HG03039 (cell line): ENCODE results near the gene YTHDC2.

ENCODE experiments used
- ATAC-seq: cut with Tn5 transposase; IDR thresholded peaks from one replicate; pipeline ENCODE4 v1.9.1; 2021; ENCODE audit warnings: mild to moderate bottlenecking, moderate library complexity; ENCODE audit not compliant: unreplicated experiment

Gene YTHDC2

DNA sequence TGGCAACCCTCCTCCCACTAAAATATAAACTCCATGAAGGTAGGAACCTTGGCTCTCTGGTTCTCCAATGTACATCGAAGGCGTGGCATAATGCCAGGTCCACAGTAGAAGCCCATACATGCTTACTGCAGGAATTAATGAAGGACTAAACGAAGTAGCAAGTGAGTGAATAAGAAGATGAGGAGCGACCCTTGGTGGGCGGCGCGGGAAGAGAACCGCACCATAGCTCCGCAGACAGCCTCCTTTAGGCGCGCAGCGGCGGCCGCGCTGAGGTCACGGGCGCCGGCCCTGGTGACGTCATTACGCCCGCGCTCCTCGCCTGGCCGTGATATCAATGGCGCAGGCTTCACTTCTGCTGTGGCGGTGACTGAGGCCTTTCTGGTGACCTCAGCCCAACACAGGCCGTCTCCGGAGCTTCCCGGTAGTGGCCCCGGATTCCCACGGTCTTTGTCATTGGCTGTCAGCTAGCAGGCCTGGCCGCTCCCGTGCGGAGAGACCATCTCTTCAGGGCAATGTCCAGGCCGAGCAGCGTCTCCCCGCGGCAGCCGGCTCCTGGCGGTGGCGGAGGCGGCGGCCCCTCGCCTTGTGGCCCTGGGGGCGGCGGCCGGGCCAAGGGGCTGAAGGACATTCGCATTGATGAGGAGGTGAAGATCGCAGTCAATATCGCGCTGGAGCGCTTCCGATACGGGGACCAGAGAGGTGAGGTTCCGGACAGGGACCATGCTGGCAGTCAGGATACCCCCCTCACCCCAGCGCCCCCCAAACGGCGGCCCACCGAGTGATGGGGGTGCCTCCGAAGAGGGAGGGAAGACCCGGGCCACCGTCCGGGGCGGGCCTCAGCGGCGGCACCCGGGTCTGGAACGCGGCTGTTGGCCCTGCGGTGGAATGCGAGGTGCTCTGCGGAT, at the start of gene YTHDC2:
YTHDC2 (plus strand) TSS at position 311 of the 905 bp plus-strand sequence; CDS start at position 513, 202 bp downstream.
- ATAC-seq: peak; percentile 98

DNA sequence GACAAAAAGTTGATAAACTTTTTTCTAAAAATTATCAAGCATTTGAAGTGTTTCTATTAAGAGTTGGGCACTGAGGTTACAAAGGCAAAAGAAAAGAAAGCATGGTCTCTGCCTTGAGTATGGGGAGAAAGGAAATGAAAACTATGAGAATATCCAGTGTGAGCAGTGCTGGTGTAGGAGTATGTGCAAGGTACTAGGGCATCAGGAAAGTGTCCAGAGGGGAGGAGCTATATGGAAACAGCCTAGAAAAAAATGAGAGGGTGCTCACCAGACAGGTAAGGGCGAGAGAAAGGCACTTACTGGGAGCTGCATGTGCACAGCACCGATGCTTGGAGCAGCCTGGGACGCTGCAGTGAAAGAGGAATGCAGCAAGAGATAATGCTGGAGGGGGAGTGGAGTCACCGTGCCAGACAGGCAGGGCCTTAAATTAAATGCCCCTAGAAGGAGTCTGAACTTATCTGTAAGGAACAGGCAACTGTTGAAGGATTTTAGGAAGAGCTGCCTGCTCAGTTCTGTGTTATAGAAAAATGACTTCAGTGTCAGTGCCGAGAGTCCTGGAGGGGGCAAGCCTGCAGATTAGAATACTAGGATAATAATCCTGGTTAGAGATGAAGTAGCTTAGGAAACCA, 39.3 kb upstream of the YTHDC2 start:
- no peak for ATAC-seq

DNA sequence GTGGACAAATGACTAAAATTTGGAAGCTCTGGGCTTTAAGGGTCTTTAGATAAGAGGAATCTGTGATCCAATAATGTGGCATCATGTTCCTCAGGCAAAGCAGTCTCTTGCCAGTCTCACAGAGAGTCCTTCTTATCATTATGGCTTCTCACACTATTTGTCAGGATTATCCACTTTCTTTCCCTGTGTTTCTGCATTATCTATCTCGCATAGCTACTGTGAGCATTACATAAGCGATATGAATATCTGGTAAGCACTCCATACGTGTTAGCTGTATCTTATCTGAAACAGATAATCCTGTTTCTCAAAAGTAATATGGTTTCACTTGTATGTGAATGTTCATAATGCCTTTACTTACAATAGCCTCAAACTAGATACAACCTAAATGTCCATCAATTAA, 34.8 kb upstream of the YTHDC2 start:
- no peak for ATAC-seq

DNA sequence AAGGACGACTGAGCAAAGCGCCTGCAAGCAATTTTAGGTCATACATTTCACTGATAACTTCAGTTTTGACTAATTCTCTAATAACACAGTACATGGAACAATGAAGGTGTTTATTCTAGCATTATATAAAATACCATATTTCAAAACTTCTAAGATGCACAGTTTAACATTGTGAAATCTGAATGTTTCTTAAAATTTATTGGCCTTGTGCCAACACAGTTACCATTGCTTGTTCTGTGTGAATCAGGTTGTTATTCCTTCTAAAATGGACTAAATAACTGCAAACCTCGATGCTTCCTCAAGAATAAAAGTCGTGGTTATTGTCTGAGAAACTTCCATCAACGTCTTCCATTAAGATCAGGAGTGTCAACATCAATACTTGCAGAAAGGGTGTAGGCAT, 33.3 kb upstream of the YTHDC2 start:
- ATAC-seq: no peak

DNA sequence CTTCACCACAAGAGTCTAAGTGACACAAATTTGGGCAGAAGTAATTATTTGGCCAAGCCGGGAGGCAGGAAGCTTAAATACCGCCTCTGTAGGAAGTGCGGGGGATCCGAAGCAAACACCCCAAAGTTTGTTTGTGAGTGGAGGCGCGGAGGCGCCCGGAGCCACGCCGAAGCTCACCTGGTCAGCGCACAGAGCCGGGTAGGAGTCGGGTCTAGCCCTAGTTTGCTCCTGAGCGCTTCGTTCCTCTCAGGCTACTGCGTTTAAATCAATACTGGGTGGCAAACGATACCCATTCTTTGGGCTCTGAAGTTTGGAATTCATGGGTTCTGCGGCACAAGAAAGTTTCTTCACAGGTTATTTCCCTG, 26.1 kb upstream of the YTHDC2 start:
- no peak for ATAC-seq

DNA sequence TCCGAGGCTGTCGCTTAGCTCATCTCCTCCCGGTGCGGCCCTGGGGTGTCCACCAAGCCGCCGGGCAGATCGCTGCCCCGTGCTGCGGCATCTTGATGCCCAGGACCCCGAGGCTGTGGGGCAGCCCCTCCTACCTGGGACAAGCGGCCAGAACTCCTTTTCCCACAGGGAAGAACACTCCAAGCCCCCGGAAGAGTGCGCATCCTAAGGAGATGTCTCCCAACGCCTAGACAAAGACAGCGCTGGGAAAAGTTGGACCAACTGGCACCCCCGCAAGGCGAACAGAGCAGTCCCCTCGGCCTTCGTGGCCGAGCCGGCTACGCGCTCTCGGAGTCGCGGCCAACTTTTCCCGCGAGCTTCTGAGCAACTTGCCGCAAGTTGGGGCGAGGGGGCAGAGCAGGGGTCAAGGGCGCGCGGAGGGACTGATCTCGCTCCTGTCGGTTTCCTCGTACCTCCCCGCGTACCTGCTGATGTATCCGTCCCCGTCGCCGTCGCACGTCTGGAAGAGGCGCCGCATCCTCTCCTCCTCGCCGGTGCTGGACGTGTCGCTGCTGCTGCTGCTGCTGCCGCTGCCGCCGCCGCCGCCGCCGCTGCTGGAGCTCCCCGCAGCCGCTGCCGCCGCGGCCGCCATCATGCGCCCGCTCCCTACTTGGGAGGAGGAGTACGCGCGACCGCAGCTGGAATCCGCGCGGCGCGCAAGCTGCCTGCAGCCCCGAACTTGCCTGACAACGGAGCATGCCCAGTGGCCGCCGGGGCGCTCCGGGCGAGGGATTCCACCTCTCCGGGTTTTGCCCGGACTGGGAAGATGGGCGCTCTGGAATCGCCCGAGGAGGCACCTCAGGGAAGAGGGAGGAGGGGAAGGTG, 25.5 kb upstream of the YTHDC2 start, which contains the start of gene MCC:
MCC (minus strand) TSS at position 673 of the 864 bp plus-strand sequence.
- ATAC-seq: no peak

DNA sequence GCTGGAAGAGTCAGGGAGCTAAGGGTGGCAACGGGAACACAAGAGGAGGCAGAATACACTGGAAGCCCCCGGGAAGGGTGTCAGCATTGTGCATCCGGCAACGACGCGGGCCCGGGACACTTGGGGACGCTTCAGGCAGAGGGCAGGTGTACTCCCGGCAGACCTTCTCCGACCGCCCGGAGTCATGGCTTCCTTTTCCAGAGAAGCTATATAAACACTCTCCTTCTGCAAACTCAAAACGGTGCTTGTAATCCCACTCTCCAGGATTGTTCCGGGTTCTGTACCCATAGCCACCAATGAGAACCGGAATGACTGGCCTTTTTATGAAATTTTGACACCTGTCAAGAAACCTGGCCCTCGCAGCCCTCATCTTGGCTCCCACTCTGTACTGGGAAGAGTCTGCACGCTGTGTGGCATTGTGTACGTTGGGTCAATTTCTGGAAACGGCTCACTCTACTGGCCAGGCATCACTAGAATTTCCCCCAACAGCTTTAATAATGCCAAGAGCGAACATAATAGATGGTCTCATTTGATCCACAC, 24.8 kb upstream of the YTHDC2 start:
- no peak for ATAC-seq

DNA sequence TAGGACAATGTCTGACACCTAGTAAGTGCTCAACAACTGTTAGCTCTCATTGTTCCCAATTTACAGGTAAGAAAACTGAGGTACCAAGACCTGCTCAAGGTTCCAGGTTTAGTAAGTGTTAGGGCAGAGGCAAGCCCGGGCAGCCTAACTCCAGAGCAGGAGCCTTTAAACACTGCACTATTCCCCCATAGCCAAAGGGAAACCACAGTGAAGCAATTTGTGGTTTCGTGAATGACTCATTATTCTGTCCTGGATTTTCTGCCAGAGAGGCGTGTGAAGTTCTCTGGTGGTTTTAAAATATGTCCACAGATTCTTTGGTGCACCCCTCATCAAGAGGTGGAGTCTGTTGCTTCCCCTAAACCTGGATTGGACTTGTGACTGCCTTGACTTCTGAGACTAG, 24.2 kb upstream of the YTHDC2 start:
- peak; percentile 62 for ATAC-seq

DNA sequence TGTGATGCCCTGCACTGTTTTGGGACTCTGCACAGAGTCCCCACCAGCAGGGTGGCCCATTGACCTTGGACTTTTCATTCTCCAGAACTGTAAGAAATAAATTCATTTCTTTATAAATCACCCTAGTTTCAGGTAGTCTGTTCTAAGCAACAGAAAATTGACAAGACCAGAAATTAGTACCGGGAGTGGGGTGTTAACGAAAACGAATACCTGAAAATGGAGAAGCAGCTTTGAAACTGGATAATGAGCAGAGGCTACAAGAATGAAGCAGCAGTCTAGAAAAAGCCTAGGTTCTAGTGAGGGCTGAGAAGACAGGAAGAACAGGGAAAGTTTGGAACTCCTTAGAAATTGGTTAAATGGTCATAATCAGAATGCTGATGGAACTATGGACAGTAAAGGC, 23.2 kb upstream of the YTHDC2 start:
- no peak for ATAC-seq

DNA sequence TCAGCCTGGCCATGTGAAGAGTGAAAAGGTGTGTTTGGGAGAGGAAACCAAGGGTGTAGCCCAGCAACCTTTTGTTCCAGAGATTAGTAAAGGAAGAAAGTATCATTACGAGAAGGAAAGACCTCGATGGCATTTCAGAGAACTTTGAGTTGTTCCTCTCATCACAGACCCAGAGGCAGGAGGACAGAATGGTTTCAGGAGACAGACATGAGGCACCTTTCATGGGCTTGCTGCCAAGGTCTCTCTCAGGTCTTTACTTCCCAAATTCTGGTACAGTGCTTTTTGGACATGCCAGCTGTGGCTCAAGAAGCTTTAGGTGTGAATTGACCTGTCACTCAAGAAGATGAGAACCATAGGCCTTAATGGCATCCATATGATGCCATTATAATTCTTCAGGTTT, 22.5 kb upstream of the YTHDC2 start:
- no peak for ATAC-seq

DNA sequence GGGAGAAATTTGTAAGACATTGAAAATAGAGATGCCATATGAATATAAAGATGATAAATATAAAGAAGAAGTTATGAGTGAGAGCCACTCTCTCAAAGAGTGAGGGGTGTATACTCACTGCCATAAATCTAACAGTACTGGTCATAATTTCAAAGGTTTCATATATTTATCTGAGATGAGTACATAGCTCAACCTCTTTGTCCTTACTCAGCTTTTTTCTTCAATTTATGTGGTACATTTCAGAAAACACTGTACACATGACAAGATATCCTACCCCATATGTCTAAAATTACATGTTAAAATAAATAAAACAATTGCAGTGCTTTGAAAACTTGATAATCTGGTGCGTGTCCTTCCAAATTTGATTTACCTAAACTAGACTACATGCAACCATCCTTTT, 20.0 kb upstream of the YTHDC2 start:
- no peak for ATAC-seq

DNA sequence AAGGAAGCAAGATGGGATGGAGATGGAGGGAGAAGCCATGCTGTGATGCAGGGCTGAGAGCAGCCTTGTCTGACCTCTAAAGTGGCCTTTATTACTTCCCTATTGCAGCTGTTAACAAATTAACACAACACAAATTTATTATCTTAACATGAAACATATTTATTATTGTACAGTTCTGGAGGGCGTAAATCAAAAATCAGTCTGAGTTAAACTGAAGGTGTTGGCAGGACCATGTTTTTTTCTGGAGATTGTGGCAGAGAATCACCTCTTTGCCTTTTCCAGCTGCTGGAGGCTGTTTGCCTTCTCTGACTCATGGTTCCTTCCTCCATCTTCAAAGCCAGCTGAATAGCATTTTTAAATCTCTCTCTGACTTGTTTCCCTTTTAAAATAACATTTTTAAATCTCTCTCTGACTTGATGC, 18.1 kb upstream of the YTHDC2 start:
- no peak for ATAC-seq

DNA sequence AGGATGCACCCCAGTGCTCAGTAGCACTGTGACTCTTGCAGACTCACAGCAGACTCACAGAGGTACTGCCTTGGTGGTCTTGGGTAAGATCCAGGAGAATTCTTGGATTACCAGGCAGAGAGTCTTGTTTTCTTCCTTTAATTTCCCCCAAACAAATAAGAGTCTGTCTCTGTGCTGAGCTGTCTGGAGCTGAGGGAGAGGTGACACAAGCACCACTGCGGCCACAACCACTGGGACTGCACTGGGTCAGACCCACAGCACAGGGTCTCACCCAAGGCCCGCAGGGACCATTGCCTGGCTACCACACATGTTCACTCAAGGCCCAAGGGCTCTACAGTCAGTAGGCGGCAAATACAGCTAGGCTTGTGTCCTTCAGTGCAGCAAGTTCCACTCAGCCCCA, 11.4 kb upstream of the YTHDC2 start:
- ATAC-seq: no peak

DNA sequence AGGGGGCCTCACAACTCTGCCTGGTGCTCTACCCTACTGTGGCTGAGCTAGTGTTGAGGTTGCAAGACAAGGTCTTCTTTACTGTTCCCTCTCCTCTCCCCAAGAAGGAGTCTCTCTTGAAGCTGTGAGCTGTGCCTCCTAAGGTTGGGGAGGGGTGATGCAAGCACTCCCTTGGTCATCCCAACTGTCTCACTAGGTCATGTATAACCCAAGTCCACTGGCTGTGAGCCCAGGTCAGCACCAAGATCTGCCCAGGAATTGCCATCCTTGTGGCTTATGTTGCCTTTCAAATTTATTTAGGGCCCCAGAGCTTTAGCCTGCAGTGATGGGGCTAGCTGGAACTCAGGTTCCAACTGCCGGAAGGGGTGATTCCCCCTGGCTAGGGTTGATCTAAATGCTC, 10.3 kb upstream of the YTHDC2 start:
- no peak for ATAC-seq

DNA sequence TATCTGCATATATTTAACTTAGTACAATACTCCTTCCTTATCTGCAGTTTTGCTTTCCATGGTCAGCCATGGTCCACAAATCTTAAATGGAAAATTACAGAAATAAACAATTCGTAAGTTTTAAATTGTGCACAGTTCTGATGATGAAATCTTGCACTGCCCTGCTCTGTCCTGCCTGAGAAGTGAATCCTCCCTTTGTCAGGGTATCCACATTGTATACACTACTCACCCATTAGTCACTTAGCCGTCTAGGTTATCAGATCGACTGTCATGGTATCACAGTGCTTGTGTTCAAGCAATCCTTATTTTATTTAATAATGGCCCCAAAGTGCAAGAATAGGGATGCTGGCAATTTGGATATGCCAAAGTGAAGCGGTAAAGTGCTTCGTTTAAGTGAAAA, 8.3 kb upstream of the YTHDC2 start:
- no peak for ATAC-seq

DNA sequence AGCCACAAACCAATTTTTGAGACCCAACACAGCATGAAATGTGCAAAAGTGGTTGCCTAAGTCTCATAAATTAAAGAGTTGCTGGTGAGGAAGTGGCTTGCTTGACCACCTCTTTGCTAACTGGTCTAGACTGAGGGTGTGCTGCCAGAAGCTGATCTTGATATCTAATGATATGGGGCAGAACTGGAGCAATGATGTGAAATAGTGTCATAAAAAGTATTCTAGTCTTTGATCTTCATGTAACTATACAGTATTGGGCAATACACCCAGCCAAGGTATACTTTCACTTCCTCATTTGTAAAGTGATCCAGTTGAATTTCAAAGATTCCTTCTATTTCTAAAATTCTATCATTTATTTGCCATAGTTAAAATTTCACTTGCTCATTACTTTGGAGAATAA, 5.9 kb upstream of the YTHDC2 start:
- no peak for ATAC-seq

DNA sequence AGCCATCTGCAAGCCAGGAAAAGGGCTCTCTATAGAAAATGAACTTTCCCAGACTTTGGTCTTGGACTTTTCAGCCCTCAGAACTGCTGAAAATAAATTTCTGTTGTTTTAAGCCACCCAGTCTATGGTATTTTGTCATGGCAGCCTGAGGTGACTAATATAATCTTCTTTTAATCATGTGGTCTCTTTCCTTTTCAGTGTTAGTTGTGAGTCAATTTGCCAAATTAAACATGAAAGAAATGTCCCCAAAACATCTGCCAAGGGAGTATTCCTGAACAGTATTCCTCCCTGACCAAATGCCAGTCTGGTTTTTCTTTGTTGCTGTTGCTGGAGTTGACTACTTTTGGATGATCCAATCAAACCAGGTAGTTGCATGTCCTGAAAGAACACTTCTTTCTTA, 4.7 kb upstream of the YTHDC2 start:
- ATAC-seq: no peak

DNA sequence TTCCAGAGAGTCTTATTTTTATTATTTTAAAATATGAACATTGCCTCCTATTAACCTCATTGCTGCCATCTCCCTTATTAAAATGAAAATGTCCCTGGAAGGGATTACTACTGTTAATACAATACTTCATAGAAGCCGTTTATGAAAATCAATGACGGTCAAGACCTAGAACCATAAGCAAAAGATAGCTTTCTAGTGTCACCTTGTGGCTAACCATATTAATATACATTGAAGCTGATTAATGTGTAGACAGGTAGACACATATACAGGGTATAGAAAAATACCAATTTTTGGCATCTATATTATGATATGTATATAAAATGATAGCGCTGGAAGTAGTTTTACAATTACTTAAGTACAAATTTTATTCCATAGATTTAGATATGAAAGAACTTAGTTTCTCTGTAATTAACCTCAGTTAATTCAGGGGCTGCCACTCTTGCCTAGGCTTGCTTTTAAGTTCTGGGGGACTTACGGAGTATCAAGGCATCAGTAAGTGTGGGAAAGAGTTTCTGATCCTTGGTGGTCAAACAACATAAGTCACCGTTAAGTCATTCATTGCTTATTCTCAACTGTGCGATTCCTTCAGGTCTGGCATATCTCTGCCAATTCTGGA, 2.5 kb upstream of the YTHDC2 start:
- ATAC-seq: no peak

DNA sequence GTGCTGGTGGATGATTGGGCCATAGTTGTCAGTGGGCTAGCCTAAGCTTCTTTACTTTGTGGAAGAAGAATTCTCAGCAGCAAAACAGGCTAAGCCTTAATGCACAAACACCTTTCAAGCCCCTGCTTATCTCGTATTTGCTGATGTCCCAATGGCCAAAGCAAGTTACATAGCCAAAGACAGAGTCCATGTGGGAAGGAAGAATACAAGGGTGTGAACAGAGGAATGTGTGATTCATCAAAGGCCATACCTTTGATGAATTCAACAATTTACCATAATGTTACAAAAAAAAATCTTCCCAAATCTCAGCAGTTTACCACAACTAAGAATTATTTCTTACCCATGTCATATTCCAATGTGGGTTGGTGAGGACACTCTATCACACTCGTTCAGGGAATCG, 1.2 kb upstream of the YTHDC2 start:
- no peak for ATAC-seq

DNA sequence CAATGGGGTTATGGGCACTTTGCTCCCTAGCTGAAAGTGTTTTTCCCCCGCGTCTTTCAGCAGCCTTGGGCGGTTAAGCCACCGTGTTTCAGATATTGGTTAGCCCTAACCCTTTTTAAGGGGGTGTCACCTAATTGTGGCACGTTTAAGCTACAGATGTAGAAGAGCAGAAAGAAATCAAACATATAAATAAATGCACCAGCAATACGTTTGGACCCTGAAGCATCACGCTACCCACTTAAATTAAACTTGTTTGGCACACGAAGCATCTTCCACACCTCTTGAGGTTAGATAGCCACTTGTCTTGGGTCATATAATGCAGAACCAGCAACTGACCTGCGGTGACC, 768 bp downstream of the YTHDC2 start:
- ATAC-seq: no peak

DNA sequence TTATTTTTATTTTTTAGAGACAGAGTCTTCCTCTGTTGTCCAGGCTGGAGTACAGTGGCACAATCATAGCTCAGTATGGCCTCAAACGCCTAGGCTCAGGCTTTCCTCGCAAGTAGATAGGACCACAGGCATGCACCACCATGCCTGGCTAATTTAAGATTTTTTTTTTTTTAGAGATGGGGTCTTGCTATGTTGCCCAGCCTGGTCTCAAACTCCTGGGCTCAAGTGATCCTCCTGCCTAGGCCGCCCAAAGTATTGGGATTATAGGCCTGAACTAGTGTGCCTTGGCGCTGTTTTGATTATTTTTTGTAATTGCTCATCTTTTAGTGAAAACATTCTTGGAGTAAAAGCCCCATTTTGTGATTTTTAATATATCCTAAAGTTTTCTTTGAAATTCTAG, 5.4 kb downstream of the YTHDC2 start:
- no peak for ATAC-seq
